Heart left ventricle (tissue), 16 donors: ENCODE data around the gene FURIN. TPM values are rescaled to one million over a fixed set of nuclear protein-coding genes. Genes with fewer than 3 reads are reported as not detected.

Experiments
- ATAC-seq, 4 donors: fragments of 200-7000 bp; cut with Tn5 transposase; one replicate each; pipeline ENCODE4 v1.9.1; 2020 to 2022; ENCODE audit warnings: moderate library complexity in 4 of 4, mild to moderate bottlenecking in 3 of 4, moderate number of reproducible peaks in 1 of 4
- DNase-seq, 5 donors: peaks; one replicate each; pipeline ENCODE4 v3.0.0-alpha.2; 2020
- H3K27ac ChIP-seq, 12 donors: fragments of 200-600 bp; sonication (generic) in 4 of 12; one replicate each; pipeline versions ENCODE4 v1.5.0 to v1.8.0; 2016 to 2022; ENCODE audit warnings: mild to moderate bottlenecking in 2 of 12
- H3K27me3 ChIP-seq, 9 donors: fragments of 200-600 bp; sonication (generic) in 2 of 9; one replicate each; pipeline versions ENCODE4 v1.5.1 to v1.8.0; 2016 to 2022; ENCODE audit warnings: mild to moderate bottlenecking in 3 of 9
- H3K36me3 ChIP-seq, 9 donors: fragments of 200-600 bp; sonication (generic) in 2 of 9; one replicate each; pipeline versions ENCODE4 v1.5.0 to v1.8.0; 2018 to 2022; ENCODE audit warnings: mild to moderate bottlenecking in 2 of 9
- H3K4me1 ChIP-seq, 12 donors: fragments of 200-600 bp; sonication (generic) in 4 of 12; one replicate each; pipeline versions ENCODE4 v1.5.0 to v1.8.0; 2016 to 2022; ENCODE audit warnings: mild to moderate bottlenecking in 3 of 12
- H3K4me3 ChIP-seq, 12 donors: fragments of 200-600 bp; sonication (generic) in 4 of 12; one replicate each; pipeline versions ENCODE4 v1.5.0 to v1.8.0; 2017 to 2022; ENCODE audit warnings: mild to moderate bottlenecking in 9 of 12, moderate library complexity in 4 of 12
- H3K9me3 ChIP-seq, 12 donors: fragments of 200-600 bp; sonication (generic) in 4 of 12; one replicate each; pipeline versions ENCODE4 v1.5.0 to v1.8.0; 2016 to 2022; ENCODE audit warnings: mild to moderate bottlenecking in 1 of 12
- POLR2A ChIP-seq, 2 donors: fragments of 450-650 bp; IDR thresholded peaks; one replicate each; pipeline ENCODE4 v1.6.1; 2017; ENCODE audit warnings: antibody characterized with exemption in 2 of 2, mild to moderate bottlenecking in 2 of 2, moderate library complexity in 2 of 2
- WGBS, 4 donors: extraction: QIAGEN DNeasy Blood & Tissue Kit in 2 of 4; methylation state at CpG; one replicate each; pipeline versions ENCODE4 v1.1.5 to v1.1.7; 2013 to 2018; 5-methylcytosine and 5-hydroxymethylcytosine counted together
- intact Hi-C, 10 donors: fragments of 100-400 bp; cut with DNase I; formaldehyde crosslinking; loops; one replicate each; pipeline versions ENCODE4 v1.11.1 to v1.14.2; 2022
- polyA plus RNA-seq, 2 donors: library from polyadenylated mRNA; stranded (reverse); fragments of 200-250 nt; gene quantifications; one replicate each; pipeline ENCODE4 v1.2.3, GENCODE V29; 2013
- total RNA-seq, 9 donors: library from RNA; depleted of rRNA in 2 of 9; stranded (reverse); fragments of >200 nt in 2 of 9; fragmentation: NEBNext Ultra II Directional in 3 of 9; extraction: Animal tissue kit (Norgen Biotek cat#: 25700) in 3 of 9; gene quantifications; one replicate each; pipeline versions ENCODE4 v1.1.0 to v1.2.4, GENCODE V29; 2016 to 2023
- TF ChIP-seq, protein P1 (sequence below), 12 donors: fragments of 200-600 bp; sonication (generic) in 4 of 12; IDR thresholded peaks; one replicate each; pipeline versions ENCODE4 v1.5.0 to v1.8.0; 2018 to 2022; ENCODE audit warnings: antibody characterized with exemption in 12 of 12, mild to moderate bottlenecking in 5 of 12
- donor health status: ischemic (EF 13 %, LVEDD 7.1; RV severe dilation, severe dysfunction).
- donor health status: healthy with polysubstance abuse.
- donor health status: DM: no; HTN: yes; CAD: no.
- donor health status: DM: no; HTN: no; CAD: no.
- donor health status: ischemic (EF 25% LVEDD 6.9; RV normal size, moderate dysfunction).
- donor health status: ischemic (EF 25% LVEDD 5.7; RV mildly dilated, moderate dysfunction).
- donor health status: healthy.
- donor health status: DM: yes; HTN: yes; CAD: no.
- donor health status: ischemic (EF 35%, LVEDD 5.7; RV mildly dilated, moderate dysfunction).
- donor health status: nonischemic (EF 11% LVEDD 7.7; RV severe dilation, severe dysfunction).
- donor health status: DM: yes; HTN: yes; CAD: no.
- donor health status: PGD.
- donor health status: ischemic (EF 29% LVEDD 5.4; RV normal size, mild dysfunction).
- donor health status: nonischemic (EF 23%, LVEDD 6.1; RV moderate dilation, normal function).

The FURIN gene
- total and polyA plus RNA-seq, 11 donors = 37.2 to 174 (median 64.8) TPM

DNA sequence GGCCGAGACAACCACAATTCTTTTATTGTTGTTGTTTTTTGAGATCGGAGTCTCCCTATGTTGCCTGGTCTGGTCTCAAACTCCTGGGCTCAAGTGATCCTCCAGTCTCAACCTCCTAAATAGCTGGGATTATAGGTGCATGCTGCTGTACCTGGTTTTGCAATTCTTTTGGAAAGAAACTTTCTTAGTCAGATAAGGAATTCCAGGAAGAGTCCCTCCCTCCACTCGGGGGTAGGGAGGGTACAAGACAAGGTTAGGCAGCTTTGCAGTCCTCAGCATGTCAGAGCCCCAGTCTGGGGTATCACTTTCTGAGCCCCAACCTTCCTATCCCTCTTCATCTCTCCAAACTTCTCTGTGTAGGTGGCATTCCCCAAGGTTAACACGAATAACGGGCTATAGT lies 33.8 kb upstream of the FURIN start:
- ATAC-seq (no peak), DNase-seq (no peak)
- intact Hi-C loops = loop anchor here in 1 of 10 donors (10.0 kb wide), 1 partner anchor 60 kb away; no protein-coding TSS in a partner anchor
- Histone ChIP-seq H3K27me3 (no peaks in the 10 kb centered on the region), H3K4me3 (no peak overlapping the region), H3K36me3 (no peaks in the 10 kb centered on the region), H3K9me3 (no peaks in the 10 kb centered on the region), H3K4me1 (peaks cover 0 to 52% (median 0%) of the 10 kb centered on the region in 12 donors), H3K27ac (no peak overlapping the region)
- TF ChIP-seq, protein P1, sequence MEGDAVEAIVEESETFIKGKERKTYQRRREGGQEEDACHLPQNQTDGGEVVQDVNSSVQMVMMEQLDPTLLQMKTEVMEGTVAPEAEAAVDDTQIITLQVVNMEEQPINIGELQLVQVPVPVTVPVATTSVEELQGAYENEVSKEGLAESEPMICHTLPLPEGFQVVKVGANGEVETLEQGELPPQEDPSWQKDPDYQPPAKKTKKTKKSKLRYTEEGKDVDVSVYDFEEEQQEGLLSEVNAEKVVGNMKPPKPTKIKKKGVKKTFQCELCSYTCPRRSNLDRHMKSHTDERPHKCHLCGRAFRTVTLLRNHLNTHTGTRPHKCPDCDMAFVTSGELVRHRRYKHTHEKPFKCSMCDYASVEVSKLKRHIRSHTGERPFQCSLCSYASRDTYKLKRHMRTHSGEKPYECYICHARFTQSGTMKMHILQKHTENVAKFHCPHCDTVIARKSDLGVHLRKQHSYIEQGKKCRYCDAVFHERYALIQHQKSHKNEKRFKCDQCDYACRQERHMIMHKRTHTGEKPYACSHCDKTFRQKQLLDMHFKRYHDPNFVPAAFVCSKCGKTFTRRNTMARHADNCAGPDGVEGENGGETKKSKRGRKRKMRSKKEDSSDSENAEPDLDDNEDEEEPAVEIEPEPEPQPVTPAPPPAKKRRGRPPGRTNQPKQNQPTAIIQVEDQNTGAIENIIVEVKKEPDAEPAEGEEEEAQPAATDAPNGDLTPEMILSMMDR (IDR thresholded peaks at IDR 0.05) = no peak
- no peak for TF ChIP-seq POLR2A (IDR thresholded peaks at IDR 0.05)
- 61 to 78% (median 71%) methylated on average over 5 of the region's 5 CpGs for WGBS, 4 donors

DNA sequence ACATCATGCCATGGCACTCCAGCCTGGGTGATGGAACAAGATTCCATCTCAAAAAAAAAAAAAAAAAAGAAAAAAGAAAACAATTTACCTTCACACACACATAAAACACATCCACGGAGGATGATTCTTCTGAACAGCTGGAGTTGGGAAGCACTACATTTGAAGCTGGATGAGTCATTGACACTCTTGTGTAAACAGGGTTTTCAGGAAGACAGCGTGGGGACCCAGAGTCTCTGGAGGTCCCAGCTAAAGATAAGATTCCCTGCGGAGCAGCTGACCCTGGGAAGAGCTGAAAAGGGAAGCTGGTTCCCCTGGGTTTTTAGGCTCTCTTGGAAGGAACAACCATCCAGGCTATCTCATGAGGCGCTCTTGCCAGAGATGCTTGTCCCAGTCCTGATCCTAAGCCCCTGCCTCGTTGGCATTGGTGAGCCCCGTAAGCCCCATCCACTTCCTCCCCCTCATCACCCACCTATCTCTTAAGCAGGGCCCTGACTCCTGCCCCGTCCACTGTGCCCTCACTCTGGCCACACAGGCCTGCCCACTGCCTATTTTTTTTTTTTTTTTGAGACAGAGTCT lies 32.0 kb upstream of the FURIN start:
- H3K36me3 ChIP-seq = no peaks in the 10 kb centered on the region
- H3K27me3 ChIP-seq = no peaks in the 10 kb centered on the region
- ATAC-seq (peak in 3 of 4 donors; percentile 28 to 77 (median 60)), DNase-seq (peak in 4 of 5 donors; percentile 37 to 54 (median 45))
- 59 to 66% (median 64%) methylated on average over 7 of the region's 7 CpGs for WGBS, 4 donors
- no peak overlapping the region for H3K4me3 ChIP-seq
- H3K4me1 ChIP-seq = peaks cover 0 to 42% (median 0%) of the 10 kb centered on the region in 12 donors
- H3K9me3 ChIP-seq = no peaks in the 10 kb centered on the region
- H3K27ac ChIP-seq = no peak overlapping the region
- intact Hi-C loops = loop anchor here in 1 of 10 donors (10.0 kb wide), 1 partner anchor 62 kb away; no protein-coding TSS in a partner anchor
- no peak for TF ChIP-seq POLR2A (IDR thresholded peaks at IDR 0.05)
- TF ChIP-seq, protein P1 (IDR thresholded peaks at IDR 0.05) = no peak

DNA sequence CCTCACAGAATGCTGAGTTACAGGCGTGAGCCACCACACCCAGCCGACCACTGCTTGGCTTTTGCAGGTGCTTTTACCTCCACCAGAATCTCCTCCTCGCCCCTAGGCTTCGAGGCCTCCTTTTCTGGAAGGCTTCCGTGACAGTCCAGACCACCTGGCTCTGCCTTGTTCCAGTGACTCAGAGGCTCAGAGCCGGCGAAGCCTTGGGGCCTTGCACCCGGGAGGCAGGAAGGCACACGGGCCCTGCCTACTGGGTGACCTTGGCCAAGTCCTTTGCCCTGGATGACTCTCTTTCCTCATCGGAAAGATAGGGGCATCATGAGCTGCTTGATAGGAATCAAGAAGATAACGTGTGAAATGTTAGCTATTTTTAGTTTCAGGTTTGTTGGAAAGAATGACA lies 31.3 kb upstream of the FURIN start:
- intact Hi-C loops = loop anchor here in 1 of 10 donors (10.0 kb wide), 1 partner anchor 62 kb away; no protein-coding TSS in a partner anchor
- WGBS, 4 donors = 80 to 85% (median 84%) methylated on average over 11 of the region's 11 CpGs
- Histone ChIP-seq H3K4me3 (no peak overlapping the region), H3K27me3 (no peaks in the 10 kb centered on the region), H3K27ac (no peak overlapping the region), H3K36me3 (no peaks in the 10 kb centered on the region), H3K9me3 (no peaks in the 10 kb centered on the region), H3K4me1 (peaks cover 0 to 40% (median 0%) of the 10 kb centered on the region in 12 donors)
- ATAC-seq (no peak), DNase-seq (no peak)
- TF ChIP-seq, protein P1 (IDR thresholded peaks at IDR 0.05) = no peak
- no peak for TF ChIP-seq POLR2A (IDR thresholded peaks at IDR 0.05)

DNA sequence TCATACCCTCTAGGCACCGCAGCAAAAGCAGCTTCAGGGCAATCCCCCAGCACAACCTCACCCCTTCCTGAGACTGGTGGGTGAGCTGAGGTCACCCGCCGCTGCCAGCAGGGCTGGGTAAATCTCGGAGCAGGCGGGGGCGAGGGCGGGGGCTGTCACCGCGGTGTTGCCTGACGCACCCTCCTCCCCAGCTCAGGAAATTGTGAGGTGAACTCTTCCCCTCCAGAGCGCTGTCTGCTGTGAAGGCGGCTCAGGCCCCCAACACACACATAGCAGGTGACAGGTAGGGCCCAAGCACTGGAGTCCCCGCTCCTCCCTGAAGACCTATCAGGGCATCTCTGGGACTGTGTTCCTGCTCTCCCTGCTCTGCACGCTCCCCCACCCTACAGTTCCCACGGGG lies 30.2 kb upstream of the FURIN start:
- intact Hi-C loops = loop anchor here in 1 of 10 donors (10.0 kb wide), 1 partner anchor 63 kb away; no protein-coding TSS in a partner anchor
- Histone ChIP-seq H3K27ac (no peak overlapping the region), H3K4me1 (peaks cover 0 to 40% (median 0%) of the 10 kb centered on the region in 12 donors), H3K9me3 (no peaks in the 10 kb centered on the region), H3K4me3 (no peak overlapping the region), H3K36me3 (no peaks in the 10 kb centered on the region), H3K27me3 (no peaks in the 10 kb centered on the region)
- ATAC-seq (no peak), DNase-seq (no peak)
- TF ChIP-seq POLR2A (IDR thresholded peaks at IDR 0.05) = no peak
- TF ChIP-seq, protein P1 (IDR thresholded peaks at IDR 0.05) = no peak
- WGBS, 4 donors = 71 to 77% (median 74%) methylated on average over 11 to 15 of the region's 15 CpGs
